B cell (primary cell): ENCODE results near the gene GLI3.

Experiments
- EZH2 ChIP-seq: IDR thresholded peaks from 2 replicates; pipeline ENCODE4 v1.6.1; 2012; ENCODE audit warnings: borderline replicate concordance, low read depth, mild to moderate bottlenecking, moderate library complexity, low read length; ENCODE audit not compliant: insufficient read depth, poor library complexity, severe bottlenecking
- TF ChIP-seq, protein P1 (sequence below): fragments of 200-600 bp; IDR thresholded peaks from one replicate; pipeline ENCODE4 v1.8.0; 2022; ENCODE audit warnings: antibody characterized with exemption, mild to moderate bottlenecking

GRCh38 chr7:42181566-42181965, 55.4 kb downstream of the GLI3 start:
- TF ChIP-seq, protein P1, sequence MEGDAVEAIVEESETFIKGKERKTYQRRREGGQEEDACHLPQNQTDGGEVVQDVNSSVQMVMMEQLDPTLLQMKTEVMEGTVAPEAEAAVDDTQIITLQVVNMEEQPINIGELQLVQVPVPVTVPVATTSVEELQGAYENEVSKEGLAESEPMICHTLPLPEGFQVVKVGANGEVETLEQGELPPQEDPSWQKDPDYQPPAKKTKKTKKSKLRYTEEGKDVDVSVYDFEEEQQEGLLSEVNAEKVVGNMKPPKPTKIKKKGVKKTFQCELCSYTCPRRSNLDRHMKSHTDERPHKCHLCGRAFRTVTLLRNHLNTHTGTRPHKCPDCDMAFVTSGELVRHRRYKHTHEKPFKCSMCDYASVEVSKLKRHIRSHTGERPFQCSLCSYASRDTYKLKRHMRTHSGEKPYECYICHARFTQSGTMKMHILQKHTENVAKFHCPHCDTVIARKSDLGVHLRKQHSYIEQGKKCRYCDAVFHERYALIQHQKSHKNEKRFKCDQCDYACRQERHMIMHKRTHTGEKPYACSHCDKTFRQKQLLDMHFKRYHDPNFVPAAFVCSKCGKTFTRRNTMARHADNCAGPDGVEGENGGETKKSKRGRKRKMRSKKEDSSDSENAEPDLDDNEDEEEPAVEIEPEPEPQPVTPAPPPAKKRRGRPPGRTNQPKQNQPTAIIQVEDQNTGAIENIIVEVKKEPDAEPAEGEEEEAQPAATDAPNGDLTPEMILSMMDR = no peak
- TF ChIP-seq EZH2 = no peak
